ENCODE data around the gene GALT.

The GALT gene

GRCh38 chr9:34615132-34615531 lies 31.3 kb upstream of the GALT start:
- no peak overlapping the region for H3K4me3 ChIP-seq (ENCODE audit: control insufficient read depth, low read depth, low read length)
- TF ChIP-seq CTCF (IDR thresholded peaks at IDR 0.05; ENCODE audit: control insufficient read depth, insufficient read depth, low read depth, low read length, missing control alignments) = no peak
- DNase-seq (ENCODE audit: low read depth) = no peak

GRCh38 chr9:34620061-34620994 lies 26.1 kb upstream of the GALT start, which contains the start of gene DCTN3:
TSS of gene DCTN3 (minus strand) at chr9:34620495. CDS start at chr9:34620464, 31 bp downstream.
- peak within 1 kb of the TSS; percentile 82 for H3K4me3 ChIP-seq (ENCODE audit: control insufficient read depth, low read depth, low read length)
- peak; percentile 81 for DNase-seq (ENCODE audit: low read depth)
- no peak for TF ChIP-seq CTCF (IDR thresholded peaks at IDR 0.05; ENCODE audit: control insufficient read depth, insufficient read depth, low read depth, low read length, missing control alignments)

- no peak overlapping the region for H3K4me3 ChIP-seq (ENCODE audit: control insufficient read depth, low read depth, low read length)
- TF ChIP-seq CTCF (IDR thresholded peaks at IDR 0.05; ENCODE audit: control insufficient read depth, insufficient read depth, low read depth, low read length, missing control alignments) = no peak
- DNase-seq (ENCODE audit: low read depth) = no peak
These were observed 22.9 kb upstream of the GALT start for GRCh38 chr9:34623374-34624235.

- no peak for TF ChIP-seq CTCF (IDR thresholded peaks at IDR 0.05; ENCODE audit: control insufficient read depth, insufficient read depth, low read depth, low read length, missing control alignments)
- DNase-seq (ENCODE audit: low read depth) = no peak
- H3K4me3 ChIP-seq (ENCODE audit: control insufficient read depth, low read depth, low read length) = no peak overlapping the region
These were observed 21.8 kb upstream of the GALT start for GRCh38 chr9:34624475-34625185.

- no peak for DNase-seq (ENCODE audit: low read depth)
- TF ChIP-seq CTCF (IDR thresholded peaks at IDR 0.05; ENCODE audit: control insufficient read depth, insufficient read depth, low read depth, low read length, missing control alignments) = no peak
- no peak overlapping the region for H3K4me3 ChIP-seq (ENCODE audit: control insufficient read depth, low read depth, low read length)
These were observed 21.3 kb upstream of the GALT start for GRCh38 chr9:34625186-34625486.

All from AG09309 (cell line).